Measurements from ENCODE around the gene MPPED1. TPM values are rescaled to one million over a fixed set of nuclear protein-coding genes. Genes with fewer than 3 reads are reported as not detected.

Gene MPPED1, protein sequence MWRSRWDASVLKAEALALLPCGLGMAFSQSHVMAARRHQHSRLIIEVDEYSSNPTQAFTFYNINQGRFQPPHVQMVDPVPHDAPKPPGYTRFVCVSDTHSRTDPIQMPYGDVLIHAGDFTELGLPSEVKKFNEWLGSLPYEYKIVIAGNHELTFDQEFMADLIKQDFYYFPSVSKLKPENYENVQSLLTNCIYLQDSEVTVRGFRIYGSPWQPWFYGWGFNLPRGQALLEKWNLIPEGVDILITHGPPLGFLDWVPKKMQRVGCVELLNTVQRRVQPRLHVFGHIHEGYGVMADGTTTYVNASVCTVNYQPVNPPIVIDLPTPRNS
- total RNA-seq, result not detected
- not detected for polyA plus RNA-seq

DNA sequence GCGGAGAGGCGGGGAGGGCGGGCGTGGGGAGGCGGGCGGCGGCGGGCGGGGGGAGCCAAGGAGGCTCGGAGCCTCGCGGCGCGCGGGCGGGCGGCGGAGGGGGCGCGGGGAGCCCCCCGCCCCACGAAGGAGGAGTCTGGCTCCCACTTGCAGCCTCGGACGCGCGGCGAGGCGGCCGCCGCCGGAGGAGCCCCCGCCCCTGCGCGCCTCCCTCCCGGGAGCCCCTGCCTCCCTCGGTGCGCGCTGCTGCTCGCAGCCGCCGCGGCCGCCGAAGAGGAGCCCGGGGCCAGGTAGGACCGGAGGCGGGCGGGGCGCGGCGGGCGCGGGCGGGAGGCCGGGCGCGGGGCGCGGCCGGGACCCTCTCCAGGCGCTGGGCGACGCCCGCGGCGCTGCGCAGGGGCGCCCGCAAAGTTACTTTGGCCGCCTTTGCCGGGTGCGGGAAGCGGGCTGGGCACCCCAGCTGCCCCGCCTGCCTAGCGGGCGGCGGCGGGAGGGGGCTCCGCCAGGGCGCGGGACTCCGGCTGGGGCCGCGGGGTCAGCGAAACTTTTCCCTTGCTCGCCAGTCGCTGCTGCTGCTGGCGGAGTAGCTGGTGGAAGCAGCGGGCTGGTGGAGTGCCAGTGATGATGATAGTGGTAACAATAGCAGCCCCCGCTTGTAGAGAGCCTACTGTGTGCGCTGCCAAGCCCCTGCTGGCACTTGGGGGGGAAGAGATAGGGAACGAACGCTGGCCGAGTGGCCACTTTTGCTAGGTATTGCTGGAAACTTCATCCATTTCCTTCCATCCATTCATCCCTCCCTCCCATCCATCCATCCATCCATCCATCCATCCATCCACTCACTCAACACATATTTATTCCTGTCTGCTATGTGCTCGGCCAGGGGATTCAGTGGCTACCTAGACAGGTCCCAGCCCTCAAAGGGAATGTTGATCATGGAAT is at the start of gene MPPED1:
Gene MPPED1, plus strand, starts transcription at position 146 of the 939 bp plus-strand sequence. CDS start 12,972 bp downstream, outside the sequence.
- ATAC-seq (ENCODE audit: low read depth in 2 of 2) (no peak), DNase-seq (no peak)
- H3K27me3 Mint-ChIP-seq, result peaks cover 51% of the 10 kb centered on the region
- no peaks in the 10 kb centered on the region for H3K36me3 ChIP-seq (ENCODE audit: control insufficient read depth, insufficient read depth, low read length)
- H3K4me3 ChIP-seq (ENCODE audit: low read depth, low read length), result no peak within 1 kb of the TSS
- H3K27ac Mint-ChIP-seq, result no peak within 1 kb of the TSS
- H3K27ac ChIP-seq (ENCODE audit: insufficient read depth, low read length, poor library complexity, severe bottlenecking), result no peak within 1 kb of the TSS
- no peaks in the 10 kb centered on the region for H3K4me1 ChIP-seq (ENCODE audit: control insufficient read depth, insufficient read depth, low read length, poor library complexity, severe bottlenecking)
- H3K4me1 Mint-ChIP-seq, result peaks cover 0 to 7% (median 0%) of the 10 kb centered on the region in 4 donors
- peaks cover 6% of the 10 kb centered on the region for H3K27me3 ChIP-seq (ENCODE audit: control insufficient read depth, insufficient read depth, low read length)
- no peaks in the 10 kb centered on the region for H3K9me3 ChIP-seq (ENCODE audit: control insufficient read depth in 2 of 2, low read length in 2 of 2)
- no peaks in the 10 kb centered on the region for H3K36me3 Mint-ChIP-seq
- H3K9me3 Mint-ChIP-seq, result peaks cover 0 to 3% (median 0%) of the 10 kb centered on the region in 7 donors
- no peak within 1 kb of the TSS for H3K4me3 Mint-ChIP-seq

DNA sequence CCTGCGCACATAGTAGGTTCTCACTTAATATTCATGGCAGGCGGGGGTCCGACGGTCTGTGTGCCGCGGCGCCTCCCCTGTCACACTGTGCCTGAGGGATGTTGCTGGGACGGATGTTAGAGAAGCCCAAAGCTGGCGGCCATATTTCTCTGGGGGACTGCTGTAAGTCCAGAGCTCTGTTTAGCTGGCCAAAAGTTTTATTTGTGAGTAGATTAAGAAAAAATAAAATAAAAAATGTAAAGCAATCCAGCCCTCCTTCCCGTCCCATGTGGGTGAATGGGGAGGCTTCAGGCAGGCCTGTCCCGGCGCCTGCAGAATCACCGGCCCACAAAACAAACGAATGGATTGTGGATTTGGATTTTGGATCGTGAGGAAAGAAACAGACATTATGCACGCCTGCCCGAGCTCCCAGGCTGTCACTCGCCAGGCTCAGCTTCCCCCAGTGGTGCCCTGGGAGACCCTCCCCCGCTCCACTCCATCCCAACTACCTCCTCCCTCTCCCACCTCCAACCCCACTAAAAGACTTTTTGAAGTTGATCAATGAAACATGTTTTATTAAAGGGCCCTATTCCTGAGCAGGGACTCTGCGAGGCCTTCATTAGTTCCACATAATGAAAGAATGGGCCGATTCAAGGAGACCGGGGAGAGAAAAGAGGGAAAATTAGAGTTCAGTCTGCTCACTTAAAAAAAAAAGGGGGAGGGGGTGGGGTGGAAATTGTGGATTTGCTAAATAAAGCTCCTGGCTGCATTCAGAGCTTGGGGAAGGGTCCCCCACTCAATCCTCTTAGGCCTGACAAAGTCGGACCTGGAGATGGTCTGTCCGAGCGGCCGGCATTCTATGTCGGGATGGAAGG is 48.3 kb upstream of the MPPED1 start:
- H3K36me3 Mint-ChIP-seq, result no peaks in the 10 kb centered on the region
- DNase-seq (no peak), ATAC-seq (ENCODE audit: low read depth in 2 of 2) (no peak)
- Histone ChIP-seq H3K4me3 (ENCODE audit: low read depth, low read length) (no peak overlapping the region), H3K36me3 (ENCODE audit: control insufficient read depth, insufficient read depth, low read length) (no peaks in the 10 kb centered on the region), H3K27me3 (ENCODE audit: control insufficient read depth, insufficient read depth, low read length) (no peaks in the 10 kb centered on the region), H3K9me3 (ENCODE audit: control insufficient read depth in 2 of 2, low read length in 2 of 2) (no peaks in the 10 kb centered on the region), H3K27ac (ENCODE audit: insufficient read depth, low read length, poor library complexity, severe bottlenecking) (no peak overlapping the region), H3K4me1 (ENCODE audit: control insufficient read depth, insufficient read depth, low read length, poor library complexity, severe bottlenecking) (no peaks in the 10 kb centered on the region)
- no peak overlapping the region for H3K27ac Mint-ChIP-seq
- H3K4me1 Mint-ChIP-seq, result no peaks in the 10 kb centered on the region
- H3K4me3 Mint-ChIP-seq, result no peak overlapping the region
- H3K9me3 Mint-ChIP-seq, result no peaks in the 10 kb centered on the region
- H3K27me3 Mint-ChIP-seq, result peaks cover 24% of the 10 kb centered on the region

DNA sequence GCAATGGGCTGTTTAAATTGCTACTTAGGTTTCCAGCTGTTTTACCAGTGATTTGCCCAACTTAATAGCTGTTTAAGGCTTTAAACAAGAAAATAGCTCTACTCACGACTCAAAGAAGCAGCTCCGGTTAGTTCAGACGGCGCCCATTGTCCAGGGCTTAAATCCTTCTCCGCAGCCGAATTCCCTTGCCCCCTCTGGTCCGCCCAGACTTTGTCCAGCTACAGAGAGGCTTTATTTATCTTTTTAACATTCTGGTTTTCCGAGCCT is 47.7 kb upstream of the MPPED1 start:
- Mint-ChIP-seq H3K36me3 (no peaks in the 10 kb centered on the region), H3K27me3 (peaks cover 29% of the 10 kb centered on the region), H3K27ac (no peak overlapping the region), H3K4me3 (no peak overlapping the region), H3K9me3 (no peaks in the 10 kb centered on the region), H3K4me1 (no peaks in the 10 kb centered on the region)
- Histone ChIP-seq H3K4me1 (ENCODE audit: control insufficient read depth, insufficient read depth, low read length, poor library complexity, severe bottlenecking) (no peaks in the 10 kb centered on the region), H3K4me3 (ENCODE audit: low read depth, low read length) (no peak overlapping the region), H3K36me3 (ENCODE audit: control insufficient read depth, insufficient read depth, low read length) (no peaks in the 10 kb centered on the region), H3K27ac (ENCODE audit: insufficient read depth, low read length, poor library complexity, severe bottlenecking) (no peak overlapping the region), H3K27me3 (ENCODE audit: control insufficient read depth, insufficient read depth, low read length) (peaks cover under 1% of the 10 kb centered on the region), H3K9me3 (ENCODE audit: control insufficient read depth in 2 of 2, low read length in 2 of 2) (no peaks in the 10 kb centered on the region)
- ATAC-seq (ENCODE audit: low read depth in 2 of 2), result no peak
- no peak for DNase-seq

DNA sequence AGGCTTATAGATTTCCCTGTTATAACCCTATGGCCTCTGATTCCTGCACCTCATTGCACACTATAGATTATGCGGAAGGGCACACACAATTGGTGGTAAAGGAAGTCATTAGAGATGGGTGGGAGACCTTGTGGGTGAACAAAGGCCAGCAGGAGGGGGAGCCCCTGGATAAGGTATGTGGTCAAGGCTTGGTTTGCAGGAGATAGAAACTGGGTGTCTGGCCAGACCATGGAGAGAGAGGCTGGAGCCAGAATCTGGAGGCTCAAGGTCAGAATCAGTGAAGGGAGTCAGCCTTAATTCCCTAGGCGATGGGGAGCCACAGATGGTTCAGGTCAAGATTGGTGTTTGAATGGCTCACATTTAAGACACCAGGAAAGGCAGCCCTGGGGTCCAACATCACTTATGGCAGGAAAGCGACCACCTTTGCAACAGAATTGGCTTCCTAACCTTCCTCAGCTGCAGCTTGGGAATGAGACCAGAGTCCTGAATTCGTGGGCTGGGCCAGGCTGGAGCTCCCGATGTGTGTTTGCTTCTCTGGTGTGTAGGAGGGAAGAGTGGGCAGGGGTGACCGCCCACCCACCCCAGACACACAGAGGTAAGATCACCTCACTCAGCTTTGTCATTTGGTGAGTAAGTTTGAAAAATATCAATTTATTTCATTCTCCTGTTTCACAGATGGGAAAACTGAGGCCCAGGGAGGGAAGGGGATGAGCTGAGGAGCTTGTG is 45.9 kb upstream of the MPPED1 start:
- Mint-ChIP-seq H3K27ac (no peak overlapping the region), H3K9me3 (no peaks in the 10 kb centered on the region), H3K36me3 (no peaks in the 10 kb centered on the region), H3K4me3 (no peak overlapping the region), H3K4me1 (no peaks in the 10 kb centered on the region), H3K27me3 (peaks cover 38% of the 10 kb centered on the region)
- no peak overlapping the region for H3K4me3 ChIP-seq (ENCODE audit: low read depth, low read length)
- no peak overlapping the region for H3K27ac ChIP-seq (ENCODE audit: insufficient read depth, low read length, poor library complexity, severe bottlenecking)
- H3K36me3 ChIP-seq (ENCODE audit: control insufficient read depth, insufficient read depth, low read length), result no peaks in the 10 kb centered on the region
- H3K27me3 ChIP-seq (ENCODE audit: control insufficient read depth, insufficient read depth, low read length), result peaks cover 3% of the 10 kb centered on the region
- no peak for ATAC-seq (ENCODE audit: low read depth in 2 of 2)
- H3K9me3 ChIP-seq (ENCODE audit: control insufficient read depth in 2 of 2, low read length in 2 of 2), result no peaks in the 10 kb centered on the region
- no peak for DNase-seq
- no peaks in the 10 kb centered on the region for H3K4me1 ChIP-seq (ENCODE audit: control insufficient read depth, insufficient read depth, low read length, poor library complexity, severe bottlenecking)

DNA sequence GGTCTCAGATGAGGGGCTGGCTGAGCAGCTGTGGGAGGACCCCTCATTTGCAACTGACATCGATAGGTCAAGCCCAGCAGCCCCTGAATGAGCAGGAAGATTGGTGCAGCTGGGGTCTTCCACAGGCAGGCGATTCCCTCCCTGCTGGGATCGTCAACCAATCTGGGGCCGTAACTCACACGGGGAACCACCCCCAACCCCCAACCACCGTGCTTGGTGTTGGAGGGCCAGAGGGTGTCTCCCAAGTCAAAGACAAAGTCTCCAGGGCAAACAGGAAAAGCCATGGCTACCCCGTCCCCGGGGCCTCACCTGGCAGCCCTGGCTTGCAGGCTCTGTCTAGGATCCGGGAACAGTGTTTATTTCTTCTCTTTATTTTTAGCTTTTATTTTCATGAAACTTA is 41.8 kb upstream of the MPPED1 start:
- no peaks in the 10 kb centered on the region for H3K9me3 ChIP-seq (ENCODE audit: control insufficient read depth in 2 of 2, low read length in 2 of 2)
- H3K4me3 ChIP-seq (ENCODE audit: low read depth, low read length), result no peak overlapping the region
- DNase-seq (no peak), ATAC-seq (ENCODE audit: low read depth in 2 of 2) (no peak)
- peaks cover 5% of the 10 kb centered on the region for H3K27me3 ChIP-seq (ENCODE audit: control insufficient read depth, insufficient read depth, low read length)
- H3K36me3 ChIP-seq (ENCODE audit: control insufficient read depth, insufficient read depth, low read length), result no peaks in the 10 kb centered on the region
- Mint-ChIP-seq H3K36me3 (no peaks in the 10 kb centered on the region), H3K9me3 (peaks cover 0 to 8% (median 2%) of the 10 kb centered on the region in 7 donors), H3K4me1 (no peaks in the 10 kb centered on the region), H3K27ac (no peak overlapping the region), H3K4me3 (no peak overlapping the region), H3K27me3 (peaks cover 57% of the 10 kb centered on the region)
- no peaks in the 10 kb centered on the region for H3K4me1 ChIP-seq (ENCODE audit: control insufficient read depth, insufficient read depth, low read length, poor library complexity, severe bottlenecking)
- no peak overlapping the region for H3K27ac ChIP-seq (ENCODE audit: insufficient read depth, low read length, poor library complexity, severe bottlenecking)

DNA sequence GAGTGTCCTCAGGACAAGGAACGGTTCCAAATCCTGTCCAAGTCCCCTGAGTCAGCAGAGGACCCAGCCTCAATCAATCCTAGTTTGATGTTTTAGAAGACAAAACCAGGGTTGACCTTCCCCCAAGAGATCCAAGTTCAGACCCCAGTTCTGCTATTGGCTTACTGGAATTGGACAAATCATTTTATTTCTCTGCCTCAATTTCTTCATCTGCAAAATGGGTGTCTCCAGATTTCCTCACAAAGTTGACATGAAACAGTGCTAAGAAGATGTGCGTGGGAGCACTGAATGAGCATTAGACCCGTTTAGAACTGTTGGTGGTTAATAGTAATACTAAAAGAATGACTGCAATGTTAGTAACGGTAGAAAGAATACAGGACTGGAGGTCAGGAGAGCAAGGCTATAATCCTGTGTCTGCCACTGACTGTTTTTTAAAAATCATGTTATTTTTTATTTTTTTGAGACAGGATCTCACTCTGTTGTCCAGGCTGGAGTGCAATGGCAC is 35.8 kb upstream of the MPPED1 start:
- Mint-ChIP-seq H3K27me3 (peaks cover 59% of the 10 kb centered on the region), H3K27ac (no peak overlapping the region), H3K4me3 (no peak overlapping the region), H3K9me3 (peaks cover 0 to 8% (median 4%) of the 10 kb centered on the region in 7 donors), H3K36me3 (peaks cover 2% of the 10 kb centered on the region), H3K4me1 (peaks cover 3 to 16% (median 10%) of the 10 kb centered on the region in 4 donors)
- Histone ChIP-seq H3K27me3 (ENCODE audit: control insufficient read depth, insufficient read depth, low read length) (peaks cover 6% of the 10 kb centered on the region), H3K36me3 (ENCODE audit: control insufficient read depth, insufficient read depth, low read length) (no peaks in the 10 kb centered on the region), H3K4me3 (ENCODE audit: low read depth, low read length) (no peak overlapping the region), H3K4me1 (ENCODE audit: control insufficient read depth, insufficient read depth, low read length, poor library complexity, severe bottlenecking) (peaks cover 3% of the 10 kb centered on the region), H3K27ac (ENCODE audit: insufficient read depth, low read length, poor library complexity, severe bottlenecking) (no peak overlapping the region), H3K9me3 (ENCODE audit: control insufficient read depth in 2 of 2, low read length in 2 of 2) (no peaks in the 10 kb centered on the region)
- no peak for ATAC-seq (ENCODE audit: low read depth in 2 of 2)
- DNase-seq, result no peak

All from CD4-positive, CD25-positive, alpha-beta regulatory T cell (primary cell).